Germinal center (tissue), 1 donor: Measurements from ENCODE around the gene MSS51.
A peak's percentile ranks its signal among the peaks of the same experiment; 100 is the strongest.
"Not testable (repeated sequence)": the region's sequence is repeated elsewhere in the genome, so short reads cannot be mapped to it uniquely, and the experiment has no call there.

Experiments
- DNase-seq: peaks from one replicate; pipeline ENCODE4 v3.0.0; 2012; ENCODE audit warnings: mixed read lengths, low spot score

The MSS51 gene

DNA sequence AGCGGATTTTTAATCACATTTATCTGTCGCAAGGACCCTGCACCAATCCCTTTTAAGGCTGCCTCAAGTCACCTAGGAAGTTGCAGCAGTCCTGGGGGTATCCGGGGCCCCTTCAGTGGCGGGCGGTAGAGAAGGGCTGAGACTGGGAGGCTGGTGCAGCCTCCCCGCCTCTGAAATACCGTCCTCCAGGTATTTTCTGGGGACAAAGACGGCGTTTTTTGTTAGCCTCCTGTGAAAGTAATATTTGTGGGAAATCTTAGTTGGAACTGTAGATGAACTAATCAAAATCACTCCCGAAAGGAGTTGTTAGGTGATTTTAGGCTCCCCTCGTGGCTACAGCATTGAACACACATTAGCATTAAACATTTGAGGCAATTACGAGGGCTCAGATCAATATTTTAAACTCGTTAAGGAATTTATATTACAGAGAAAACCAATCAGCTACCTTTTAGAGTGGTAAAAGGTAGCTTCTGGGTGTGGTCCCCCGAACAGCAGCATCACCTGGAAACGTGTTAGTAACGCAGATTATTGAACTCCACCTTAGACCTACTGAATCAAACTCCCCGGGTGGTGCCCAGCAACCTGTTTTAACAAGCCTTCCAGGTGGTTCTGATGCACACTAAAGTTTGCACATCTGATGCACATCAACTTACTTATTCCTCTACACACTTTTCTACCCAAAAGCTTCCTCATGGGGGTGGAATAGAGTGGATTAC is 19.0 kb downstream of the MSS51 start:
- peak; percentile 9 for DNase-seq

- DNase-seq: peak; percentile 98
Measured at GRCh38 chr10:73413528-73414229, 19.7 kb downstream of the MSS51 start, which contains the start of gene ANXA7. ANXA7 (minus strand) TSS chr10:73414058; CDS start chr10:73400856, 13,202 bp downstream.

- DNase-seq: peak; percentile 41
Measured at GRCh38 chr10:73413108-73413527, 20.2 kb downstream of the MSS51 start.

DNA sequence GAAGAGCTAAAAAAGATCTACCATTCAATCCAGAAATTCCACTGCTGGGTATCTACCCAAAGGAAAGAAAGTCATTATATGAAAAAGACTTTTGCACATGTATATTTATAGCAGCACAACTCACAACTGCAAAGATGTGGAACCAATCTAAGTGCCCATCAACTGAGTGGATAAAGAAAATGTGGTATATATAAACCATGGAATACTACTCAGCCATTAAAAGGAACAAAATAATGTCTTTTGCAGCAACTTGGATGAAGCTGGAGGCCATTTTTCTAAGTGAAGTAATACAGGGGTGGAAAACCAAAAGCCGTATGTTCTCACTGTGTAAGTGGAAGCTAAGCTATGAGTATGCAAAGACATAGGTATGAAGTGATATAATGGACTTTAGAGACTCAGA is 22.5 kb downstream of the MSS51 start:
- DNase-seq: no peak

DNA sequence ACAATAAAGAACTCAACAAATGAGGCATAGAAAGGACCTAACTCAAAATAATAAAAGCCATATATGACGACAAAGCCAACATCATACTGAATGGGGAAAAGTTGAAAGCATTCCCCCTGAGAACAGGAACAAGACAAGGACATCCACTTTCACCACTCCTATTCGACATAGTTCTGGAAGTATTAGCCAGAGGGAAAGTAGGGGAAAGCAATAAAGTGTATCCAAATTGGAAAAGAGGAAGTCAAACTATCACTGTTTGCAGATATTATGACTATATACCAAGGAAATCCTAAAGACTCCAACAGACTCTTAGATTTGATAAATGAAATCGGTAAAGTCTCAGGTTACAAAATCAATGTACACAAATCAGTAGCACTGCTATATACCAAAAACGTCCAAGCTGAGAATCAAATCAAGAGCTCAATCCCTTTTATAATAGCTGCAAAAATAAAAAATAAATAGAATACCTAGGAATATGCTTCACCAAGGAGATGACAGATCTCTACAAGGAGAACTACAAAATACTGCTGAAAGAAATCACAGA is 24.3 kb downstream of the MSS51 start:
- no peak for DNase-seq

DNA sequence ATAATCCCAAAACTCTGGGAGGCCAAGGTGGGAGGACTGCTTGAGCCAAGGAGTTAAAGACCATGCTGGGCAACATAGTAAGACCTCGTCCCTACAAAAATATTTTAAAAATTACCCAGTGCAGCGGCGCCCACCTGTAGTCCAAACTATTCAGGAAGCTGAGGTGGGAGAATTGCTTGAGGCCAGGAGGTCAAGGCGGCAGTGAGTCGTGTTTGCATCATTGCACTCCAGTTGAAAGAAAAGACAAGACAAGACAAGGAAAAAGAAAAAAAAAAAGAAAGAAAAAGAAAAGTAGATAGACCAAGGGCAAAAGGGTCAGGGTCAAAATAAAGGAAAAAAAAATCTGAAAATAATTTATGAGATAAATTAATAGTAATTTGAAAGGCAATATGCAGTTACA is 25.3 kb downstream of the MSS51 start:
- no peak for DNase-seq

- DNase-seq: no peak
Measured at GRCh38 chr10:73407495-73407894, 25.9 kb downstream of the MSS51 start.

GRCh38 chr10:73406846-73407245 is 26.5 kb downstream of the MSS51 start:
- DNase-seq: no peak

DNA sequence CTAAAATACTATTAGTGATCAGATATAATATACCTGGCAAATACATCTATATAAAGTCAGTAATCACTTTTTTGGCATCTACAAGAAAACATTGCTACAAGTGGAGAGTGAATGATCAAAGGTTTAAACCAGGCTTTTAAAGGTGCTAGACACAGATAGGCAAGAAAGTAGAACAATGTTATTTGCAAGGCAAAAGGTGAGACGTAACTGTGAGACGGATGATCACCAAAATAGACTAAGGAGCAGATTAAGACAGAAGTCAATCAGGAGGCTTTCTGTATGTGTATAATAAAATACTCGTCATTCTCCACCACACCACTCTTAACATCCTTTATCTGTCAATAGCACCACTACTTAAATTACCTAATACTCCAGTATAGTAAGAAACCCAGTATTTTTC is 27.8 kb downstream of the MSS51 start:
- no peak for DNase-seq

GRCh38 chr10:73404690-73405089 is 28.7 kb downstream of the MSS51 start:
- DNase-seq: no peak

- no peak for DNase-seq
Measured at GRCh38 chr10:73401636-73402035, 31.7 kb downstream of the MSS51 start.

GRCh38 chr10:73399063-73399462 is 34.3 kb downstream of the MSS51 start:
- DNase-seq: no peak

GRCh38 chr10:73398024-73398423 is 35.3 kb downstream of the MSS51 start:
- DNase-seq: no peak

DNA sequence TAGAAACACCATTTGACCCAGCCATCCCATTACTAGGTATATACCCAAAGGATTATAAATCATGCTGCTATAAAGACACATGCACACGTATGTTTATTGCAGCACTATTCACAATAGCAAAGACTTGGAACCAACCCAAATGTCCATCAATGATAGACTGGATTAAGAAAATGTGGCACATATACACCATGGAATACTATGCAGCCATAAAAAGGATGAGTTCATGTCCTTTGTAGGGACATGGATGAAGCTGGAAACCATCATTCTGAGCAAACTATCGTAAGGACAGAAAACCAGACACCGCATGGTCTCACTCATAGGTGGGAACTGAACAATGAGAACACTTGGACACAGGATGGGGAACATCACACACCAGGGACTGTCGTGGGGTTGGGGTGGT is 39.0 kb downstream of the MSS51 start:
- not testable (repeated sequence) for DNase-seq

DNA sequence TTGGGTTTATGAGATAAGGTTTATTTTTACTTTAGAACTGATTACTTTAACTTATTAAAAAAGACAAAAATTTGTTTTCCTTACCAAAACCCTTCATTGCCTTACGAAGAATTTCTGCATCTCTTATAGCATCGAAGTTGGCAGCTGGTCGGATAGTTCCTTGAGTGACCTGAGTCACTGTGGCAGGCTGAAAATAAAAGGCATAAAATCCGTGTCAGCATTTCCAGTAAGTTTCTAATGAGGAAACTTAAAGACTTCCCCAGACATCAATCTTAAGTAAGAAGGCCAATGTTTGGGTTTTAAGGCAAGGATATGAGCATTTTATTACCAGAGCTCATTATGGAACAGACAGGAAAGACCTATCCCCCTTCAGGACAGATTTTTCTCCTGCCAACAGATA is 45.1 kb downstream of the MSS51 start:
- DNase-seq: no peak

DNA sequence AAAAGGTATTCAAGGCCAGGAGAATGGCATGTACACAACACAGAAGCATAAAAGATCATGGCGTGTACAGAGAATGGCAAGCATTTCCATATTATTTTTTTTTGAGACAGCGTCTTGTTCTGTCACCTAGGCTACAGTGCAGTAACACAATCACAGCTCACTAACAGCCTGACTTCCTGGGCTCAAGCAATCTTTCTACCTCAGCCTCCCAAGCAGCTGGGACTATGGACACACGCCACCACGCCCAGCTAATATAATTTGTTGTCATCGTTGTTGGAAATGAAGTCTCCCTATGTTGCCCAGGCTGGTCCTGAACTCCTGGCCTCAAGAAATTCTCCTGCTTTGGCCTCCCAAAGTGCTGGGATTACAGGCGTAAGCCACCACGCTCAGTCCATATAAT is 46.8 kb downstream of the MSS51 start:
- no peak for DNase-seq

DNA sequence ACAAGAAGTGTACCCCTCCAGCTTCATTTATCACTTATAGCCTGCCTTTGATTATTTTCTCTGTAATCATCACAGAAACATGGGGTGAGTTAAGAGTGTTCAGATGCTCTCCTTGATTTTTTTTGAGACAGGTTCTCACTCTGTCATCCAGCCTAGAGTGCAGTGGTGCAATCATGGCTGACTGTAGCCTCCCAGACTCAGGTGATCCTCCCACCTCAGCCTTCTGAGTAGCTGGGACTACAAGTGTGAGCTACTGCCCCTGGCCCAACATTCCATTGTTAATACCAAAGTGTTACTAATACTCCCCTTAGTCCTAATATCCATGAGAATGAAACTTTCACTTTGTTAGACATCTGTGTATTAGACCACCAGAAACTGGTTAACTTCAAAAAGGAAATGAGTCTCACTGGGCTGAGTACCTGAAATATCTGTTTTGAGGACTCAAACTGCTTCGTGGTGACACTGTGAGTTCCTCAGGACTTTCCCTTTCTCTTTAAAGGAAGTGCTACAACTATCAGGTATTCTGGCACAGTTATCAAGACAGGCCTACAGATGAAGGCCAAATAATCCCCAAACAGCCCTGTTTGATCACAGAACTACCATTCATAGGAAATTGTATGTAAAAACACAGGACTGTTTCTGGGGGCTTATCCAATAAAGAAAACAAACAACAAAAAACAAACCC is 54.2 kb downstream of the MSS51 start:
- no peak for DNase-seq

DNA sequence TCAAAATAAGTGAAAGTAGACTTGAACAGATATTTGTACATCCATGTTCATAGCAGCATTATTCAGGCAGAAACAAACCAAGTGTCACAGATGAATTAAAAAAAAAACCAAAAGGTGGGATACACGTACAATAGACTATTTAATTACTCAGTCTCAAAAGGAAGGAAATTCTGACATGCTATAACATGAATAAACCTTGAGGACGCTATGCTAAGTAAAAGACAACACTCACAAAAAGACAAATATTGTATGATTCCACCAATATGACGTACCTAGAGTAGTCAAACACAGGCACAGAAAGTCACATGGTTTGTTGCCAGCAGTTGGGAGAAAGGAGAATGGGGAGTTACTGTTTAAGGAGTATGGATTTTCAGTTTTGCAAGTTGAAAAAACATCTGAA is 56.7 kb downstream of the MSS51 start:
- no peak for DNase-seq
